ENCODE results near the gene PDGFA. TPM values are rescaled to one million over a fixed set of nuclear protein-coding genes. Genes with fewer than 3 reads are reported as not detected.

Gene PDGFA
- total RNA-seq, 1 experiment from 2014 or later: 129 TPM

GRCh38 chr7:538764-539685, 19.4 kb upstream of the PDGFA start:
- ATAC-seq (peak; percentile 19), DNase-seq (ENCODE audit: low spot score) (no peak)
- ChIA-PET POLR2A (no interaction called here), CTCF (interaction anchor here (0.8 kb wide), 1 partner anchor 23 kb away, joined by 3 read pairs; no protein-coding TSS in a partner anchor)
- TF ChIP-seq ATF1 (CRISPR knock-in tag; IDR thresholded peaks at IDR 0.05): no peak
- no peak for TF ChIP-seq TEAD1 (CRISPR knock-in tag; IDR thresholded peaks at IDR 0.05)
- TF ChIP-seq, protein P1, sequence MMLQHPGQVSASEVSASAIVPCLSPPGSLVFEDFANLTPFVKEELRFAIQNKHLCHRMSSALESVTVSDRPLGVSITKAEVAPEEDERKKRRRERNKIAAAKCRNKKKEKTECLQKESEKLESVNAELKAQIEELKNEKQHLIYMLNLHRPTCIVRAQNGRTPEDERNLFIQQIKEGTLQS (CRISPR knock-in tag; conservative IDR thresholded peaks at IDR 0.05): no peak
- no peak for TF ChIP-seq RELA (CRISPR knock-in tag; IDR thresholded peaks at IDR 0.05; ENCODE audit: borderline replicate concordance)
- no peak for TF ChIP-seq ZNF512 (CRISPR knock-in tag; IDR thresholded peaks at IDR 0.05; ENCODE audit: borderline replicate concordance)
- no peak overlapping the region for H3K27ac Mint-ChIP-seq
- no peaks in the 10 kb centered on the region for H3K9me3 Mint-ChIP-seq
- H3K4me1 Mint-ChIP-seq: peaks cover 7% of the 10 kb centered on the region
- H3K4me3 Mint-ChIP-seq: no peak overlapping the region
- no peaks in the 10 kb centered on the region; the same call in 1 of the 2 replicates for H3K27me3 Mint-ChIP-seq (ENCODE audit: low read depth)
- no peaks in the 10 kb centered on the region for H3K36me3 Mint-ChIP-seq

DNA sequence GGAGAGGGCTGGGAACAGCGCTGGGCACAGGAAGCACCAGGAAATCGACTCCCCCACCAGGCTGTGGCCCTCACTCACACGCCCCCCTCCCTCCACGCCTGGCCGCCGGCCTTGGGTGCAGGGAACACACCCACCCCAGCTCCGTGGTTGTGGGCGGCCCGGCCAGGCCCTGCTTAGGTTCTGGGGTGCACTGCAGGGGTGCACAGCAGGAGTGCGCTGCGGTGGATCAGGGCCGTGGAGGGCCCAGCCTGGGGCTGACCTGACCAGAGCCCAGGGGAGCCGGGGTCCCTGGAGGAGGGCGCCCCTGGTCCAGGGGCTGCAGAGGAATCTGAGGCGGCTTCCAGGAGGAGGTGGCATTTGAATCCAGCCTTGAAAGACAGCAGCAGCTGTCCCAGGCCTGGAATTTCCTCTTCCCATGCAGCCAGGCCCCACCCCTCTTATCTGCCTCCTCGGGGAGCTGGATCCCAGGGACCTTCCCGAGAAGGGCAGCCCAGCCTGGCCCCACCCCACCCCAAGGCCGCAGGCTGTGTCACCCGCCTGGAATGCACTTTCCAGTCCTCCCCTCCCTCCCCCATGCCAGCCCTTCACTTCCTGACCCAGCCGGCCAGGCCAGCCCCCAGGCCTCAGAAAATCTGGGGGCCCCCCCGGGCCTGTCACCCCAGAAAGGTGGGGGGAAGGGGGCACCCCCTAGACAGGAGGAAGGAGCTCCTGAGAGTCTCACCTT, 18.4 kb upstream of the PDGFA start:
- no peaks in the 10 kb centered on the region for H3K9me3 Mint-ChIP-seq
- no peak overlapping the region for H3K4me3 Mint-ChIP-seq
- DNase-seq (ENCODE audit: low spot score) (no peak), ATAC-seq (peak; percentile 53)
- peaks cover 7% of the 10 kb centered on the region for H3K4me1 Mint-ChIP-seq
- H3K27me3 Mint-ChIP-seq (ENCODE audit: low read depth): no peaks in the 10 kb centered on the region; the same call in 1 of the 2 replicates
- no peaks in the 10 kb centered on the region for H3K36me3 Mint-ChIP-seq
- ChIA-PET CTCF (no interaction called here), POLR2A (interaction anchor here (0.6 kb wide), 1 partner anchor 231 kb away, joined by 3 read pairs; no protein-coding TSS in a partner anchor)
- H3K27ac Mint-ChIP-seq: no peak overlapping the region
- TF ChIP-seq MYBL2 (CRISPR knock-in tag; IDR thresholded peaks at IDR 0.05) (no peak), ZNF263 (CRISPR knock-in tag; IDR thresholded peaks at IDR 0.05; ENCODE audit: low read depth) (no peak), ZNF121 (CRISPR knock-in tag; IDR thresholded peaks at IDR 0.05) (no peak), NR3C1 (CRISPR knock-in tag; conservative IDR thresholded peaks at IDR 0.05; ENCODE audit: low read depth) (no peak), ZNF423 (CRISPR knock-in tag; IDR thresholded peaks at IDR 0.05) (peak; percentile 57), ZNF219 (CRISPR knock-in tag; IDR thresholded peaks at IDR 0.05; ENCODE audit: borderline replicate concordance) (no peak)

- Mint-ChIP-seq H3K27me3 (ENCODE audit: low read depth) (no peaks in the 10 kb centered on the region), H3K4me1 (peaks cover 4% of the 10 kb centered on the region; the same call in 1 of the 2 replicates), H3K9me3 (no peaks in the 10 kb centered on the region), H3K4me3 (no peak overlapping the region), H3K27ac (no peak overlapping the region), H3K36me3 (no peaks in the 10 kb centered on the region)
- ATAC-seq (no peak), DNase-seq (ENCODE audit: low spot score) (no peak)
- ChIA-PET CTCF (interaction anchor here (0.7 to 1.0 kb wide), 2 partner anchors 214 to 229 kb away, joined by 3 read pairs; no protein-coding TSS in a partner anchor), POLR2A (no interaction called here)
- TF ChIP-seq NR3C1 (CRISPR knock-in tag; conservative IDR thresholded peaks at IDR 0.05; ENCODE audit: low read depth) (no peak), ZNF219 (CRISPR knock-in tag; IDR thresholded peaks at IDR 0.05; ENCODE audit: borderline replicate concordance) (no peak), STAT6 (CRISPR knock-in tag; conservative IDR thresholded peaks at IDR 0.05; ENCODE audit: low read depth) (no peak), ZBTB21 (CRISPR knock-in tag; IDR thresholded peaks at IDR 0.05; ENCODE audit: borderline replicate concordance) (no peak), RORB (CRISPR knock-in tag; IDR thresholded peaks at IDR 0.05) (no peak)
- TF ChIP-seq, protein P2, sequence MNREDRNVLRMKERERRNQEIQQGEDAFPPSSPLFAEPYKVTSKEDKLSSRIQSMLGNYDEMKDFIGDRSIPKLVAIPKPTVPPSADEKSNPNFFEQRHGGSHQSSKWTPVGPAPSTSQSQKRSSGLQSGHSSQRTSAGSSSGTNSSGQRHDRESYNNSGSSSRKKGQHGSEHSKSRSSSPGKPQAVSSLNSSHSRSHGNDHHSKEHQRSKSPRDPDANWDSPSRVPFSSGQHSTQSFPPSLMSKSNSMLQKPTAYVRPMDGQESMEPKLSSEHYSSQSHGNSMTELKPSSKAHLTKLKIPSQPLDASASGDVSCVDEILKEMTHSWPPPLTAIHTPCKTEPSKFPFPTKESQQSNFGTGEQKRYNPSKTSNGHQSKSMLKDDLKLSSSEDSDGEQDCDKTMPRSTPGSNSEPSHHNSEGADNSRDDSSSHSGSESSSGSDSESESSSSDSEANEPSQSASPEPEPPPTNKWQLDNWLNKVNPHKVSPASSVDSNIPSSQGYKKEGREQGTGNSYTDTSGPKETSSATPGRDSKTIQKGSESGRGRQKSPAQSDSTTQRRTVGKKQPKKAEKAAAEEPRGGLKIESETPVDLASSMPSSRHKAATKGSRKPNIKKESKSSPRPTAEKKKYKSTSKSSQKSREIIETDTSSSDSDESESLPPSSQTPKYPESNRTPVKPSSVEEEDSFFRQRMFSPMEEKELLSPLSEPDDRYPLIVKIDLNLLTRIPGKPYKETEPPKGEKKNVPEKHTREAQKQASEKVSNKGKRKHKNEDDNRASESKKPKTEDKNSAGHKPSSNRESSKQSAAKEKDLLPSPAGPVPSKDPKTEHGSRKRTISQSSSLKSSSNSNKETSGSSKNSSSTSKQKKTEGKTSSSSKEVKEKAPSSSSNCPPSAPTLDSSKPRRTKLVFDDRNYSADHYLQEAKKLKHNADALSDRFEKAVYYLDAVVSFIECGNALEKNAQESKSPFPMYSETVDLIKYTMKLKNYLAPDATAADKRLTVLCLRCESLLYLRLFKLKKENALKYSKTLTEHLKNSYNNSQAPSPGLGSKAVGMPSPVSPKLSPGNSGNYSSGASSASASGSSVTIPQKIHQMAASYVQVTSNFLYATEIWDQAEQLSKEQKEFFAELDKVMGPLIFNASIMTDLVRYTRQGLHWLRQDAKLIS (CRISPR knock-in tag; IDR thresholded peaks at IDR 0.05; ENCODE audit: borderline replicate concordance): no peak
- TF ChIP-seq, protein P3, sequence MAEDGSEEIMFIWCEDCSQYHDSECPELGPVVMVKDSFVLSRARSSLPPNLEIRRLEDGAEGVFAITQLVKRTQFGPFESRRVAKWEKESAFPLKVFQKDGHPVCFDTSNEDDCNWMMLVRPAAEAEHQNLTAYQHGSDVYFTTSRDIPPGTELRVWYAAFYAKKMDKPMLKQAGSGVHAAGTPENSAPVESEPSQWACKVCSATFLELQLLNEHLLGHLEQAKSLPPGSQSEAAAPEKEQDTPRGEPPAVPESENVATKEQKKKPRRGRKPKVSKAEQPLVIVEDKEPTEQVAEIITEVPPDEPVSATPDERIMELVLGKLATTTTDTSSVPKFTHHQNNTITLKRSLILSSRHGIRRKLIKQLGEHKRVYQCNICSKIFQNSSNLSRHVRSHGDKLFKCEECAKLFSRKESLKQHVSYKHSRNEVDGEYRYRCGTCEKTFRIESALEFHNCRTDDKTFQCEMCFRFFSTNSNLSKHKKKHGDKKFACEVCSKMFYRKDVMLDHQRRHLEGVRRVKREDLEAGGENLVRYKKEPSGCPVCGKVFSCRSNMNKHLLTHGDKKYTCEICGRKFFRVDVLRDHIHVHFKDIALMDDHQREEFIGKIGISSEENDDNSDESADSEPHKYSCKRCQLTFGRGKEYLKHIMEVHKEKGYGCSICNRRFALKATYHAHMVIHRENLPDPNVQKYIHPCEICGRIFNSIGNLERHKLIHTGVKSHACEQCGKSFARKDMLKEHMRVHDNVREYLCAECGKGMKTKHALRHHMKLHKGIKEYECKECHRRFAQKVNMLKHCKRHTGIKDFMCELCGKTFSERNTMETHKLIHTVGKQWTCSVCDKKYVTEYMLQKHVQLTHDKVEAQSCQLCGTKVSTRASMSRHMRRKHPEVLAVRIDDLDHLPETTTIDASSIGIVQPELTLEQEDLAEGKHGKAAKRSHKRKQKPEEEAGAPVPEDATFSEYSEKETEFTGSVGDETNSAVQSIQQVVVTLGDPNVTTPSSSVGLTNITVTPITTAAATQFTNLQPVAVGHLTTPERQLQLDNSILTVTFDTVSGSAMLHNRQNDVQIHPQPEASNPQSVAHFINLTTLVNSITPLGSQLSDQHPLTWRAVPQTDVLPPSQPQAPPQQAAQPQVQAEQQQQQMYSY (CRISPR knock-in tag; IDR thresholded peaks at IDR 0.05): no peak
Observed at GRCh38 chr7:536231-536630, 16.6 kb upstream of the PDGFA start.
